HEK293 (cell line): ENCODE data around the gene TCEA3.
A peak's percentile ranks its signal among the peaks of the same experiment; 100 is the strongest.

ENCODE experiments used
- CTCF ChIA-PET: fragments of 350-600 bp; formaldehyde crosslinking; extraction: SDS; loops from one replicate; lab custom pipeline; 2021; ENCODE audit warnings: antibody characterized with exemption; lab: Yijun Ruan, JAX
- POLR2A ChIA-PET: fragments of 300-600 bp; formaldehyde crosslinking; extraction: SDS; loops from one replicate; lab custom pipeline; 2020; ENCODE audit warnings: antibody characterized with exemption, inconsistent platforms; lab: Yijun Ruan, JAX
- H3K27ac ChIP-seq: fragments of 200-500 bp; sonication (Bioruptor generic); 2 replicates; pipeline ENCODE4 v1.5.1; 2014; ENCODE audit warnings: low read depth, low read length, control low read depth, inconsistent platforms; ENCODE audit errors: extremely low read depth
- H3K36me3 ChIP-seq, 2 experiments: fragments of 200-500 bp in 1 of 2; sonication (Bioruptor generic) in 1 of 2; 1 replicate in 1 of 2; 2 replicates in 1 of 2; pipeline ENCODE4 v1.5.1; 2014 to 2017; ENCODE audit warnings: inconsistent platforms in 2 of 2, low read length in 2 of 2; ENCODE audit not compliant: control insufficient read depth in 2 of 2, insufficient read depth in 1 of 2
- H3K4me1 ChIP-seq: fragments of 200-500 bp; sonication (Bioruptor generic); 2 replicates; pipeline ENCODE4 v1.5.1; 2014; ENCODE audit warnings: mild to moderate bottlenecking, low read length, inconsistent platforms; ENCODE audit not compliant: control insufficient read depth, insufficient read depth
- H3K4me3 ChIP-seq: 2 replicates; pipeline ENCODE4 v1.5.1; 2011; ENCODE audit warnings: low read depth, mild to moderate bottlenecking, control low read depth, low read length, moderate library complexity
- H3K9me3 ChIP-seq: fragments of 200-500 bp; sonication (Bioruptor generic); 2 replicates; pipeline ENCODE4 v1.5.1; 2014; ENCODE audit warnings: low read depth, low read length, inconsistent platforms; ENCODE audit not compliant: control insufficient read depth, insufficient read depth
- PRDM1 ChIP-seq: fragments of 450-650 bp; formaldehyde crosslinking; IDR thresholded peaks from 2 replicates; pipeline ENCODE4; 2016; ENCODE audit warnings: missing biosample characterization, missing genetic modification characterization
- PRDM10 ChIP-seq: fragments of 450-650 bp; formaldehyde crosslinking; IDR thresholded peaks from 2 replicates; pipeline ENCODE4 v1.5.1; 2016; ENCODE audit warnings: missing biosample characterization, missing genetic modification characterization
- SP2 ChIP-seq: fragments of 450-650 bp; formaldehyde crosslinking; IDR thresholded peaks from 2 replicates; pipeline ENCODE4 v1.5.1; 2016; ENCODE audit warnings: missing biosample characterization, missing genetic modification characterization
- ZBTB17 ChIP-seq: fragments of 450-650 bp; formaldehyde crosslinking; IDR thresholded peaks from 2 replicates; pipeline ENCODE4 v1.5.1; 2016; ENCODE audit warnings: missing biosample characterization, missing genetic modification characterization
- ZNF10 ChIP-seq: fragments of 450-650 bp; formaldehyde crosslinking; IDR thresholded peaks from 2 replicates; pipeline ENCODE4 v1.5.1; 2017; ENCODE audit warnings: missing biosample characterization, missing genetic modification characterization
- ZNF140 ChIP-seq: fragments of 450-650 bp; formaldehyde crosslinking; IDR thresholded peaks from 2 replicates; pipeline ENCODE4 v1.5.1; 2016; ENCODE audit warnings: missing biosample characterization, missing genetic modification characterization
- ZNF202 ChIP-seq: fragments of 450-650 bp; formaldehyde crosslinking; IDR thresholded peaks from 2 replicates; pipeline ENCODE4 v1.5.1; 2016; ENCODE audit warnings: missing biosample characterization, missing genetic modification characterization, borderline replicate concordance
- ZNF211 ChIP-seq: fragments of 450-650 bp; formaldehyde crosslinking; IDR thresholded peaks from 2 replicates; pipeline ENCODE4 v1.5.1; 2016; ENCODE audit warnings: low read depth, missing biosample characterization, missing genetic modification characterization
- ZNF292 ChIP-seq: fragments of 450-650 bp; formaldehyde crosslinking; IDR thresholded peaks from 2 replicates; pipeline ENCODE4 v1.5.1; 2016; ENCODE audit warnings: low read depth, missing biosample characterization, missing genetic modification characterization, borderline replicate concordance
- ZNF324 ChIP-seq: fragments of 450-650 bp; formaldehyde crosslinking; IDR thresholded peaks from 2 replicates; pipeline ENCODE4 v1.5.1; 2016; ENCODE audit warnings: missing biosample characterization, missing genetic modification characterization
- ZNF433 ChIP-seq: fragments of 450-650 bp; formaldehyde crosslinking; IDR thresholded peaks from 2 replicates; pipeline ENCODE4 v1.5.1; 2016; ENCODE audit warnings: missing biosample characterization, missing genetic modification characterization, low read depth
- ZNF449 ChIP-seq: fragments of 450-650 bp; formaldehyde crosslinking; IDR thresholded peaks from 2 replicates; pipeline ENCODE4 v1.5.1; 2017; ENCODE audit warnings: missing biosample characterization, mild to moderate bottlenecking, missing genetic modification characterization, moderate library complexity
- ZNF501 ChIP-seq: fragments of 450-650 bp; formaldehyde crosslinking; IDR thresholded peaks from 2 replicates; pipeline ENCODE4 v1.5.1; 2016; ENCODE audit warnings: missing biosample characterization, missing genetic modification characterization
- ZNF560 ChIP-seq: fragments of 450-650 bp; formaldehyde crosslinking; IDR thresholded peaks from 2 replicates; pipeline ENCODE4 v1.5.1; 2017; ENCODE audit warnings: missing biosample characterization, missing genetic modification characterization, borderline replicate concordance
- ZNF571 ChIP-seq: fragments of 450-650 bp; formaldehyde crosslinking; IDR thresholded peaks from 2 replicates; pipeline ENCODE4 v1.5.0; 2017; ENCODE audit warnings: missing biosample characterization, missing genetic modification characterization
- ZNF629 ChIP-seq: fragments of 450-650 bp; formaldehyde crosslinking; IDR thresholded peaks from 2 replicates; pipeline ENCODE4 v1.5.1; 2017; ENCODE audit warnings: missing biosample characterization, missing genetic modification characterization
- ZNF660 ChIP-seq: fragments of 450-650 bp; IDR thresholded peaks from 2 replicates; pipeline ENCODE4 v1.5.1; 2018; ENCODE audit warnings: missing biosample characterization, mild to moderate bottlenecking, missing genetic modification characterization
- ZNF664 ChIP-seq: fragments of 450-650 bp; formaldehyde crosslinking; IDR thresholded peaks from 2 replicates; pipeline ENCODE4 v1.5.1; 2016; ENCODE audit warnings: missing biosample characterization, missing genetic modification characterization
- ZNF670 ChIP-seq: fragments of 450-650 bp; formaldehyde crosslinking; IDR thresholded peaks from 2 replicates; pipeline ENCODE4 v1.5.1; 2016; ENCODE audit warnings: missing biosample characterization, missing genetic modification characterization, low read depth
- ZNF692 ChIP-seq: fragments of 450-650 bp; formaldehyde crosslinking; IDR thresholded peaks from 2 replicates; pipeline ENCODE4 v1.5.1; 2016; ENCODE audit warnings: missing biosample characterization, missing genetic modification characterization
- ZNF837 ChIP-seq: fragments of 450-650 bp; formaldehyde crosslinking; IDR thresholded peaks from 2 replicates; pipeline ENCODE4 v1.5.1; 2016; ENCODE audit warnings: missing biosample characterization, missing genetic modification characterization
- ZSCAN23 ChIP-seq: fragments of 450-650 bp; formaldehyde crosslinking; IDR thresholded peaks from 2 replicates; pipeline ENCODE4 v1.5.1; 2016; ENCODE audit warnings: missing biosample characterization, missing genetic modification characterization
- ZSCAN5A ChIP-seq: fragments of 450-650 bp; formaldehyde crosslinking; IDR thresholded peaks from 2 replicates; pipeline ENCODE4 v1.5.1; 2016; ENCODE audit warnings: missing biosample characterization, missing genetic modification characterization

TCEA3 gene

GRCh38 chr1:23397908-23398307, 26.6 kb downstream of the TCEA3 start (continued):
- TF ChIP-seq ZNF664 (tag by site-specific recombination), result 0 out of 2 replicates have a peak, but pooled peaks have one; percentile 11

- no peak overlapping the region for H3K27ac ChIP-seq
- ChIA-PET POLR2A (interaction anchor here (0.7 to 1.2 kb wide), 2 partner anchors 28 to 229 kb away, joined by 4 to 5 read pairs; no protein-coding TSS in a partner anchor), CTCF (no interaction called here)
- H3K9me3 ChIP-seq, result no peaks in the 10 kb centered on the region
- no peaks in the 10 kb centered on the region for H3K4me1 ChIP-seq
- TF ChIP-seq ZNF292 (tag by site-specific recombination) (no peak), ZNF324 (tag by site-specific recombination) (no peak), ZNF660 (tag by site-specific recombination) (no peak), ZNF571 (tag by site-specific recombination) (no peak), PRDM10 (no peak), ZNF664 (tag by site-specific recombination) (no peak), ZNF202 (tag by site-specific recombination) (no peak), ZNF629 (tag by site-specific recombination) (no peak), ZSCAN23 (no peak), ZNF560 (no peak)
- no peaks in the 10 kb centered on the region for H3K36me3 ChIP-seq
- H3K4me3 ChIP-seq, result no peak overlapping the region
Measured at GRCh38 chr1:23396380-23396779, 28.2 kb downstream of the TCEA3 start.

- no peaks in the 10 kb centered on the region for H3K36me3 ChIP-seq
- no peak overlapping the region for H3K27ac ChIP-seq
- no peaks in the 10 kb centered on the region for H3K4me1 ChIP-seq
- no peak overlapping the region for H3K4me3 ChIP-seq
- POLR2A ChIA-PET, result interaction anchor here (1.2 kb wide), 1 partner anchor 27 kb away, joined by 5 read pairs; no protein-coding TSS in a partner anchor
- TF ChIP-seq ZSCAN5A (tag by site-specific recombination) (no peak), ZNF501 (tag by site-specific recombination) (no peak), ZNF837 (no peak), ZNF433 (tag by site-specific recombination) (no peak), PRDM1 (tag by site-specific recombination) (no peak), ZNF140 (tag by site-specific recombination) (no peak), ZNF670 (tag by site-specific recombination) (no peak), SP2 (tag by site-specific recombination) (no peak), ZNF692 (no peak), ZNF449 (tag by site-specific recombination) (no peak), ZNF10 (tag by site-specific recombination) (no peak), ZNF211 (no peak), ZBTB17 (tag by site-specific recombination) (no peak)
- CTCF ChIA-PET, result interaction anchor here (3.4 kb wide), 1 partner anchor 8 kb away, joined by 17 read pairs; no protein-coding TSS in a partner anchor
- H3K9me3 ChIP-seq, result no peaks in the 10 kb centered on the region
Measured at GRCh38 chr1:23395849-23396248, 28.7 kb downstream of the TCEA3 start.
